HG03045 (cell line): ENCODE data around the gene KRTAP22-2.

ENCODE experiments used
- ATAC-seq: cut with Tn5 transposase; IDR thresholded peaks from one replicate; pipeline ENCODE4 v1.9.1; 2021; ENCODE audit warnings: mild to moderate bottlenecking, moderate library complexity; ENCODE audit not compliant: unreplicated experiment

KRTAP22-2 gene

GRCh38 chr21:30563630-30564029 is 26.6 kb downstream of the KRTAP22-2 start:
- no peak for ATAC-seq

GRCh38 chr21:30563072-30563471 is 27.1 kb downstream of the KRTAP22-2 start:
- ATAC-seq: no peak

- ATAC-seq: no peak
Measured at GRCh38 chr21:30561957-30562356, 28.2 kb downstream of the KRTAP22-2 start.

- ATAC-seq: no peak
Measured at GRCh38 chr21:30561264-30561895, 28.8 kb downstream of the KRTAP22-2 start, which contains the start of gene KRTAP19-7. TSS of gene KRTAP19-7 (minus strand) at chr21:30561314. CDS start at chr21:30561289, 25 bp downstream.

- no peak for ATAC-seq
Measured at GRCh38 chr21:30555095-30555494, 35.1 kb downstream of the KRTAP22-2 start.

- ATAC-seq: no peak
Measured at GRCh38 chr21:30552782-30553181, 37.4 kb downstream of the KRTAP22-2 start.

- ATAC-seq: no peak
Measured at GRCh38 chr21:30541764-30542163, 48.4 kb downstream of the KRTAP22-2 start, which contains the start of gene KRTAP19-6. TSS of gene KRTAP19-6 (minus strand) at chr21:30541864. CDS start at chr21:30541833, 31 bp downstream.
